HepG2 (cell line): ENCODE data around the gene ZPR1. TPM values are rescaled to one million over a fixed set of nuclear protein-coding genes. Genes with fewer than 3 reads are reported as not detected.

ENCODE experiments used
- AGO2 ChIP-seq: fragments of 200-400 bp; formaldehyde crosslinking; optimal IDR thresholded peaks from 2 replicates; pipeline ENCODE3; 2017; ENCODE audit warnings: mild to moderate bottlenecking, low read depth, low read length, moderate library complexity
- EED ChIP-seq: sonication (generic); formaldehyde crosslinking; IDR thresholded peaks from 2 replicates; pipeline ENCODE4 v1.5.0; 2020; ENCODE audit warnings: mild to moderate bottlenecking, missing genetic modification reagents
- GLI4 ChIP-seq: sonication (generic); formaldehyde crosslinking; IDR thresholded peaks from 2 replicates; pipeline ENCODE4 v1.5.1; 2020; ENCODE audit warnings: missing genetic modification reagents, mild to moderate bottlenecking, moderate library complexity, borderline replicate concordance
- KMT2B ChIP-seq: IDR thresholded peaks from 2 replicates; pipeline ENCODE4 v1.6.1; 2016; ENCODE audit warnings: missing genetic modification reagents, missing compliant biosample characterization
- MTF2 ChIP-seq: sonication (generic); formaldehyde crosslinking; IDR thresholded peaks from 2 replicates; pipeline ENCODE4 v1.5.0; 2020; ENCODE audit warnings: missing genetic modification reagents, borderline replicate concordance
- POLR2G ChIP-seq: fragments of 200-400 bp; formaldehyde crosslinking; IDR thresholded peaks from 2 replicates; pipeline ENCODE4 v1.6.1; 2018; ENCODE audit warnings: mild to moderate bottlenecking, low read depth, low read length, moderate library complexity
- ZNF343 ChIP-seq: sonication (generic); formaldehyde crosslinking; IDR thresholded peaks from 2 replicates; pipeline ENCODE4 v1.4.0; 2020; ENCODE audit warnings: mild to moderate bottlenecking, missing genetic modification reagents
- ZNF563 ChIP-seq: sonication (generic); formaldehyde crosslinking; IDR thresholded peaks from 2 replicates; pipeline ENCODE4 v1.8.0; 2022; ENCODE audit warnings: mild to moderate bottlenecking, moderate library complexity, missing genetic modification reagents
- ZNF781 ChIP-seq: sonication (generic); formaldehyde crosslinking; IDR thresholded peaks from 2 replicates; pipeline ENCODE4 v1.5.1; 2020; ENCODE audit warnings: borderline replicate concordance, mild to moderate bottlenecking, missing genetic modification reagents; ENCODE audit errors: not compliant biosample characterization
- ZNF816 ChIP-seq: sonication (generic); formaldehyde crosslinking; IDR thresholded peaks from 2 replicates; pipeline ENCODE4 v1.8.0; 2022; ENCODE audit warnings: missing genetic modification reagents, mild to moderate bottlenecking, borderline replicate concordance
- ZNF850 ChIP-seq: sonication (generic); formaldehyde crosslinking; conservative IDR thresholded peaks from 2 replicates; pipeline ENCODE4 v1.9.0; 2021; ENCODE audit warnings: mild to moderate bottlenecking, missing genetic modification reagents
- polyA plus RNA-seq, 8 experiments: library from polyadenylated mRNA; depleted of rRNA in 3 of 8; stranded (reverse) in 7 of 8; unstranded in 1 of 8; fragments of >200 nt; fragmentation: Illumina TruSeq in 4 of 8; extraction: Trizol in 4 of 8; gene quantifications; 2 replicates each; pipeline versions ENCODE4 v1.2.1 to v1.2.3, GENCODE V29; 2011 to 2016; ENCODE audit warnings: low read depth in 4 of 8, missing spikeins in 1 of 8, mixed read lengths in 1 of 8; ENCODE audit not compliant: insufficient read depth in 1 of 8
- total RNA-seq, 5 experiments: library from RNA; depleted of rRNA; stranded (reverse); fragments of >200 nt; fragmentation: Illumina TruSeq; extraction: Trizol; gene quantifications; 2 replicates each; pipeline ENCODE4 v1.2.3, GENCODE V29; 2016; ENCODE audit warnings: low read depth in 1 of 5
- TF ChIP-seq, protein P1 (sequence below): sonication (generic); formaldehyde crosslinking; IDR thresholded peaks from 2 replicates; pipeline ENCODE4 v1.8.0; 2023; ENCODE audit warnings: mild to moderate bottlenecking, missing genetic modification reagents
- TF ChIP-seq, protein P2 (sequence below): sonication (generic); formaldehyde crosslinking; IDR thresholded peaks from 2 replicates; pipeline ENCODE4 v1.5.1; 2020; ENCODE audit warnings: mild to moderate bottlenecking, missing genetic modification reagents
- TF ChIP-seq, protein P3 (sequence below): sonication (generic); formaldehyde crosslinking; IDR thresholded peaks from 2 replicates; pipeline ENCODE4 v1.5.1; 2020; ENCODE audit warnings: mild to moderate bottlenecking, missing genetic modification reagents, borderline replicate concordance
- TF ChIP-seq, protein P4 (sequence below): sonication (generic); formaldehyde crosslinking; IDR thresholded peaks from 2 replicates; pipeline ENCODE4 v1.4.0; 2020; ENCODE audit warnings: missing genetic modification reagents
- TF ChIP-seq, protein P5 (sequence below): sonication (generic); formaldehyde crosslinking; IDR thresholded peaks from 2 replicates; pipeline ENCODE4 v1.5.0; 2020; ENCODE audit warnings: missing genetic modification reagents

ZPR1 gene
- total and polyA plus RNA-seq, 2 of the 13 experiments (the other 11 are each of a cell fraction or from before 2014, with no cell fraction given) = 40.0 to 79.3 TPM

DNA sequence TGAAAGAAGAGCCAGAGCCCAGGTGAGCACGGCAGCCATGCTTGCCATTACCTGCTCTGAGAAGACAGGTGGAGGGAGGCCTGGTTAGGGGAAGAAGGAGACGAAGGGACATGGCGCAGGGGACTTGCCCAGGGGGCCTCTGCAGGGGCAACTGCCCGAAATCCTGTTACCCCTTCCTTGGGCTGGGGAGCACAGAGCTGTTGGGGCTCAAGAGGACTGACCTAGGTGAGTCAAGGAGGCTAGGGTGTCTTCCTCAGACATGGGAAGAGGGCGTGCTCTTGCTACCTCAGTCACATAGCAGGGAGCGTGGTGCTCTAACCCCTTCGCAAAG is 4.0 kb upstream of the ZPR1 start, which contains the start of gene APOA5 (continued):
- TF ChIP-seq, protein P1, sequence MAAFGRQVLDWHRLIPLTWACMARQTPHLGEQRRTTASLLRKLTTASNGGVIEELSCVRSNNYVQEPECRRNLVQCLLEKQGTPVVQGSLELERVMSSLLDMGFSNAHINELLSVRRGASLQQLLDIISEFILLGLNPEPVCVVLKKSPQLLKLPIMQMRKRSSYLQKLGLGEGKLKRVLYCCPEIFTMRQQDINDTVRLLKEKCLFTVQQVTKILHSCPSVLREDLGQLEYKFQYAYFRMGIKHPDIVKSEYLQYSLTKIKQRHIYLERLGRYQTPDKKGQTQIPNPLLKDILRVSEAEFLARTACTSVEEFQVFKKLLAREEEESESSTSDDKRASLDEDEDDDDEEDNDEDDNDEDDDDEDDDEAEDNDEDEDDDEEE (CRISPR knock-in tag) = 0 out of 2 replicates have a peak, but pooled peaks have one; percentile 34
- TF ChIP-seq, protein P2, sequence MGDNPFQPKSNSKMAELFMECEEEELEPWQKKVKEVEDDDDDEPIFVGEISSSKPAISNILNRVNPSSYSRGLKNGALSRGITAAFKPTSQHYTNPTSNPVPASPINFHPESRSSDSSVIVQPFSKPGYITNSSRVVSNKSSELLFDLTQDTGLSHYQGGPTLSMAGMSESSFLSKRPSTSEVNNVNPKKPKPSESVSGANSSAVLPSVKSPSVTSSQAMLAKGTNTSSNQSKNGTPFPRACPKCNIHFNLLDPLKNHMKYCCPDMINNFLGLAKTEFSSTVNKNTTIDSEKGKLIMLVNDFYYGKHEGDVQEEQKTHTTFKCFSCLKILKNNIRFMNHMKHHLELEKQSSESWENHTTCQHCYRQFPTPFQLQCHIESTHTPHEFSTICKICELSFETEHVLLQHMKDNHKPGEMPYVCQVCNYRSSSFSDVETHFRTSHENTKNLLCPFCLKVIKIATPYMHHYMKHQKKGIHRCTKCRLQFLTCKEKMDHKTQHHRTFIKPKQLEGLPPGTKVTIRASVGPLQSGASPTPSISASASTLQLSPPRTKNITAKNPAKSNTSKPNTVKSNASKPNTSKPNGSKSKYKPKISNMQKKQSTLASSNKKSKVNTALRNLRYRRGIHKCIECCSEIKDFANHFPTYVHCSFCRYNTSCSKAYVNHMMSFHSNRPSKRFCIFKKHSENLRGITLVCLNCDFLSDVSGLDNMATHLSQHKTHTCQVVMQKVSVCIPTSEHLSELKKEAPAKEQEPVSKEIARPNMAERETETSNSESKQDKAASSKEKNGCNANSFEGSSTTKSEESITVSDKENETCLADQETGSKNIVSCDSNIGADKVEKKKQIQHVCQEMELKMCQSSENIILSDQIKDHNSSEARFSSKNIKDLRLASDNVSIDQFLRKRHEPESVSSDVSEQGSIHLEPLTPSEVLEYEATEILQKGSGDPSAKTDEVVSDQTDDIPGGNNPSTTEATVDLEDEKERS (CRISPR knock-in tag) = no peak
- TF ChIP-seq, protein P3, sequence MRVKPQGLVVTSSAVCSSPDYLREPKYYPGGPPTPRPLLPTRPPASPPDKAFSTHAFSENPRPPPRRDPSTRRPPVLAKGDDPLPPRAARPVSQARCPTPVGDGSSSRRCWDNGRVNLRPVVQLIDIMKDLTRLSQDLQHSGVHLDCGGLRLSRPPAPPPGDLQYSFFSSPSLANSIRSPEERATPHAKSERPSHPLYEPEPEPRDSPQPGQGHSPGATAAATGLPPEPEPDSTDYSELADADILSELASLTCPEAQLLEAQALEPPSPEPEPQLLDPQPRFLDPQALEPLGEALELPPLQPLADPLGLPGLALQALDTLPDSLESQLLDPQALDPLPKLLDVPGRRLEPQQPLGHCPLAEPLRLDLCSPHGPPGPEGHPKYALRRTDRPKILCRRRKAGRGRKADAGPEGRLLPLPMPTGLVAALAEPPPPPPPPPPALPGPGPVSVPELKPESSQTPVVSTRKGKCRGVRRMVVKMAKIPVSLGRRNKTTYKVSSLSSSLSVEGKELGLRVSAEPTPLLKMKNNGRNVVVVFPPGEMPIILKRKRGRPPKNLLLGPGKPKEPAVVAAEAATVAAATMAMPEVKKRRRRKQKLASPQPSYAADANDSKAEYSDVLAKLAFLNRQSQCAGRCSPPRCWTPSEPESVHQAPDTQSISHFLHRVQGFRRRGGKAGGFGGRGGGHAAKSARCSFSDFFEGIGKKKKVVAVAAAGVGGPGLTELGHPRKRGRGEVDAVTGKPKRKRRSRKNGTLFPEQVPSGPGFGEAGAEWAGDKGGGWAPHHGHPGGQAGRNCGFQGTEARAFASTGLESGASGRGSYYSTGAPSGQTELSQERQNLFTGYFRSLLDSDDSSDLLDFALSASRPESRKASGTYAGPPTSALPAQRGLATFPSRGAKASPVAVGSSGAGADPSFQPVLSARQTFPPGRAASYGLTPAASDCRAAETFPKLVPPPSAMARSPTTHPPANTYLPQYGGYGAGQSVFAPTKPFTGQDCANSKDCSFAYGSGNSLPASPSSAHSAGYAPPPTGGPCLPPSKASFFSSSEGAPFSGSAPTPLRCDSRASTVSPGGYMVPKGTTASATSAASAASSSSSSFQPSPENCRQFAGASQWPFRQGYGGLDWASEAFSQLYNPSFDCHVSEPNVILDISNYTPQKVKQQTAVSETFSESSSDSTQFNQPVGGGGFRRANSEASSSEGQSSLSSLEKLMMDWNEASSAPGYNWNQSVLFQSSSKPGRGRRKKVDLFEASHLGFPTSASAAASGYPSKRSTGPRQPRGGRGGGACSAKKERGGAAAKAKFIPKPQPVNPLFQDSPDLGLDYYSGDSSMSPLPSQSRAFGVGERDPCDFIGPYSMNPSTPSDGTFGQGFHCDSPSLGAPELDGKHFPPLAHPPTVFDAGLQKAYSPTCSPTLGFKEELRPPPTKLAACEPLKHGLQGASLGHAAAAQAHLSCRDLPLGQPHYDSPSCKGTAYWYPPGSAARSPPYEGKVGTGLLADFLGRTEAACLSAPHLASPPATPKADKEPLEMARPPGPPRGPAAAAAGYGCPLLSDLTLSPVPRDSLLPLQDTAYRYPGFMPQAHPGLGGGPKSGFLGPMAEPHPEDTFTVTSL (CRISPR knock-in tag) = 0 out of 2 replicates have a peak, but pooled peaks have one; percentile 51
- TF ChIP-seq ZNF343 (CRISPR knock-in tag) = peak; percentile 8; the same call in 1 of the 2 replicates
- TF ChIP-seq ZNF563 (CRISPR knock-in tag) = 0 out of 2 replicates have a peak, but pooled peaks have one; percentile 19
- 0 out of 2 replicates have a peak, but pooled peaks have one; percentile 47 for TF ChIP-seq ZNF816 (CRISPR knock-in tag)
- 0 out of 2 replicates have a peak, but pooled peaks have one; percentile 2 for TF ChIP-seq KMT2B (CRISPR knock-in tag)
- TF ChIP-seq, protein P4, sequence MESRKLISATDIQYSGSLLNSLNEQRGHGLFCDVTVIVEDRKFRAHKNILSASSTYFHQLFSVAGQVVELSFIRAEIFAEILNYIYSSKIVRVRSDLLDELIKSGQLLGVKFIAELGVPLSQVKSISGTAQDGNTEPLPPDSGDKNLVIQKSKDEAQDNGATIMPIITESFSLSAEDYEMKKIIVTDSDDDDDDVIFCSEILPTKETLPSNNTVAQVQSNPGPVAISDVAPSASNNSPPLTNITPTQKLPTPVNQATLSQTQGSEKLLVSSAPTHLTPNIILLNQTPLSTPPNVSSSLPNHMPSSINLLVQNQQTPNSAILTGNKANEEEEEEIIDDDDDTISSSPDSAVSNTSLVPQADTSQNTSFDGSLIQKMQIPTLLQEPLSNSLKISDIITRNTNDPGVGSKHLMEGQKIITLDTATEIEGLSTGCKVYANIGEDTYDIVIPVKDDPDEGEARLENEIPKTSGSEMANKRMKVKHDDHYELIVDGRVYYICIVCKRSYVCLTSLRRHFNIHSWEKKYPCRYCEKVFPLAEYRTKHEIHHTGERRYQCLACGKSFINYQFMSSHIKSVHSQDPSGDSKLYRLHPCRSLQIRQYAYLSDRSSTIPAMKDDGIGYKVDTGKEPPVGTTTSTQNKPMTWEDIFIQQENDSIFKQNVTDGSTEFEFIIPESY (CRISPR knock-in tag) = no peak
- TF ChIP-seq AGO2 = peak; percentile 67
- 0 out of 2 replicates have a peak, but pooled peaks have one; percentile 14 for TF ChIP-seq MTF2 (CRISPR knock-in tag)
- 0 out of 2 replicates have a peak, but pooled peaks have one; percentile 4 for TF ChIP-seq EED (CRISPR knock-in tag)
- TF ChIP-seq ZNF850 (CRISPR knock-in tag) = 0 out of 2 replicates have a peak, but pooled peaks have one; percentile 39
- TF ChIP-seq ZNF781 = no peak
- TF ChIP-seq, protein P5, sequence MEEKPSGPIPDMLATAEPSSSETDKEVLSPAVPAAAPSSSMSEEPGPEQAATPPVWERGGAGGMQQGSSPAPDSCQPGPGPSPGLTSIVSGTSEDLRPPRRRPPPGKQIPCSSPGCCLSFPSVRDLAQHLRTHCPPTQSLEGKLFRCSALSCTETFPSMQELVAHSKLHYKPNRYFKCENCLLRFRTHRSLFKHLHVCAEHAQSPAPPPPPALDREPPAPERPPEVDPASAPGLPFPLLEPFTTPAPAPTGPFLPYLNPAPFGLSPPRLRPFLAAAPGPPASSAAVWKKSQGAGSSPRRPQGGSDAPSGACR (CRISPR knock-in tag) = peak; percentile 69
- TF ChIP-seq POLR2G = peak; percentile 30; the same call in 1 of the 2 replicates
- no peak for TF ChIP-seq GLI4
